ENCODE data around the gene FAM168A. TPM values are rescaled to one million over a fixed set of nuclear protein-coding genes. Genes with fewer than 3 reads are reported as not detected.

Gene FAM168A
- total and polyA plus RNA-seq, 4 donors, result 4.8 to 14.6 (median 9.1) TPM

DNA sequence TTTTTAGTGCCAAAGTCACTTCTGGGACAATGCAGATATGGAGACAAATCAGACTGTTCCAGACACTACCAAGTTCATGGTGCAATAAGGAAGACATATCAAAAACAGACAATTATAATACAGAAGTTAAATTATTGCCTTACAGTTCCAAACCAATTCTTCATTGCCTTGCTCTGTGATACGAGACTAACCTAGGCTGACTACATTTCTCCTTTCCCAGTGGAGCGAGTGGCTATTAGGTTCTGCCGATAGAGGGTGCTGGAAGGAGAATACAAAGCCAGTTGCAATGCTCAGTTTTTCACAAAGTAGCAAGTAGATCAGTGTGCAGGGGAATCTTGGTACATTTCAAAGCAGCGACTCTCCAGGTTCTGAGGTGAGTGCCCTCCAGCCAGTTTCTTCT lies 67.8 kb downstream of the FAM168A start:
- Histone ChIP-seq H3K27ac (ENCODE audit: low read depth in 1 of 2, low read length in 2 of 2) (no peak overlapping the region), H3K4me3 (ENCODE audit: low read depth in 1 of 3, low read length in 3 of 3) (no peak overlapping the region), H3K36me3 (ENCODE audit: control insufficient read depth in 4 of 4, insufficient read depth in 3 of 4, low read depth in 1 of 4, low read length in 3 of 4) (no peaks in the 10 kb centered on the region), H3K9me3 (ENCODE audit: control insufficient read depth in 4 of 4, low read length in 3 of 4) (no peaks in the 10 kb centered on the region), H3K27me3 (ENCODE audit: control insufficient read depth in 4 of 4, insufficient read depth in 4 of 4, low read length in 3 of 4) (no peaks in the 10 kb centered on the region), H3K9ac (ENCODE audit: low read depth in 1 of 2, low read length in 2 of 2) (no peak overlapping the region), H3K4me1 (ENCODE audit: control insufficient read depth in 4 of 4, insufficient read depth in 4 of 4, low read length in 3 of 4) (peaks cover 0 to 21% (median 10%) of the 10 kb centered on the region in 4 donors)
- DNase-seq (ENCODE audit: low spot score), result no peak
- no peak for TF ChIP-seq TAF1 (conservative IDR thresholded peaks at IDR 0.05)
- no peak for TF ChIP-seq EGR1 (IDR thresholded peaks at IDR 0.05; ENCODE audit: low read depth in 2 of 2)
- TF ChIP-seq NR2F2 (IDR thresholded peaks at IDR 0.05), result no peak
- peak; percentile 17 to 68 for TF ChIP-seq RAD21 (IDR thresholded peaks at IDR 0.05)
- TF ChIP-seq HNF4A (conservative IDR thresholded peaks at IDR 0.05), result no peak
- WGBS, result 80% methylated on average over 4 of the region's 4 CpGs

GRCh38 chr11:73529204-73529530 lies 68.7 kb downstream of the FAM168A start:
- no peaks in the 10 kb centered on the region for H3K27me3 ChIP-seq (ENCODE audit: control insufficient read depth in 4 of 4, insufficient read depth in 4 of 4, low read length in 3 of 4)
- no peak overlapping the region for H3K27ac ChIP-seq (ENCODE audit: low read depth in 1 of 2, low read length in 2 of 2)
- TF ChIP-seq HNF4A (conservative IDR thresholded peaks at IDR 0.05) (no peak), EGR1 (IDR thresholded peaks at IDR 0.05; ENCODE audit: low read depth in 2 of 2) (no peak)
- DNase-seq (ENCODE audit: low spot score), result no peak
- no peak overlapping the region for H3K4me3 ChIP-seq (ENCODE audit: low read depth in 1 of 3, low read length in 3 of 3)
- H3K36me3 ChIP-seq (ENCODE audit: control insufficient read depth in 4 of 4, insufficient read depth in 3 of 4, low read depth in 1 of 4, low read length in 3 of 4), result no peaks in the 10 kb centered on the region
- no peaks in the 10 kb centered on the region for H3K9me3 ChIP-seq (ENCODE audit: control insufficient read depth in 4 of 4, low read length in 3 of 4)
- H3K4me1 ChIP-seq (ENCODE audit: control insufficient read depth in 4 of 4, insufficient read depth in 4 of 4, low read length in 3 of 4), result peaks cover 0 to 21% (median 10%) of the 10 kb centered on the region in 4 donors
- no peak overlapping the region for H3K9ac ChIP-seq (ENCODE audit: low read depth in 1 of 2, low read length in 2 of 2)

DNA sequence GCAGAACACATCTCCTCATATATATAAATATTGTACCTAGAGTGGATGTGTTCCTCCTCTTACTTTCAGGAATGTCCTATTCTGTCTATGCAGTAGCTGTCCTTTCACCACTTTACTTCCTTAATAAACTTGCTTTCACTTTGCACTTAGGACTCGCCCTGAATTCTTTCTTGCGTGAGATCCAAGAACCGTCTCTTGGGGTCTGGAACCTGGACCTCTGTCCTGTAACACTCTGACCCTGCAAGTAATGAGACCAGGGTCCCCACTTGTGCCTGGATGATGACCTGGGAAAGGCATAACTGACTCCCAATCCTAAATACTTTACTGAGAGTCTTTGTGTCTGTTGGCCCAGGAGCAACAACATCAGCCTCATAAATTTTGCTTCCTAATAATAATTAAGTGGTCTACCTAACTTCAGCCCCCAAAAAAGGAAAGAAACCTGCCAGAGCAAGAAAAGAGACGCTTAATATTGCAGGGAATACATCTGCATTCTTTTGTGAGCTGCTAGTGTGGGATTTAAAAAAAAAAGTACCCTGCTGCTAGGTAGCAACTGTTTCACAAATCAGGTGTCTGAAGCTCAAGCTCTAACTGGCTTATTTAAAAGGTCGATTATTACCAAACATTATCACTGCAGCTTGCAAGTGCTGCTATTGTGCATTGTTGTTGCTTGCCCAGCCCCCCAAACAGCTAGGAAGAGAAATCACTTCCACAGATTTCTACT lies 69.3 kb downstream of the FAM168A start:
- 13% methylated on average over 5 of the region's 5 CpGs for WGBS
- Histone ChIP-seq H3K27me3 (ENCODE audit: control insufficient read depth in 4 of 4, insufficient read depth in 4 of 4, low read length in 3 of 4) (no peaks in the 10 kb centered on the region), H3K9me3 (ENCODE audit: control insufficient read depth in 4 of 4, low read length in 3 of 4) (no peaks in the 10 kb centered on the region), H3K4me3 (ENCODE audit: low read depth in 1 of 3, low read length in 3 of 3) (peak overlapping the region; percentile 18 to 34 (median 22)), H3K27ac (ENCODE audit: low read depth in 1 of 2, low read length in 2 of 2) (peak overlapping the region in 1 of 2 donors; percentile 23), H3K4me1 (ENCODE audit: control insufficient read depth in 4 of 4, insufficient read depth in 4 of 4, low read length in 3 of 4) (peaks cover 0 to 21% (median 10%) of the 10 kb centered on the region in 4 donors), H3K36me3 (ENCODE audit: control insufficient read depth in 4 of 4, insufficient read depth in 3 of 4, low read depth in 1 of 4, low read length in 3 of 4) (no peaks in the 10 kb centered on the region), H3K9ac (ENCODE audit: low read depth in 1 of 2, low read length in 2 of 2) (no peak overlapping the region)
- peak; percentile 13 to 21 for TF ChIP-seq HNF4A (conservative IDR thresholded peaks at IDR 0.05)
- no peak for TF ChIP-seq CTCF (IDR thresholded peaks at IDR 0.05; ENCODE audit: low read depth, low read length, missing input control)
- no peak for TF ChIP-seq RAD21 (IDR thresholded peaks at IDR 0.05)
- no peak for DNase-seq (ENCODE audit: low spot score)

- H3K4me1 ChIP-seq (ENCODE audit: control insufficient read depth in 4 of 4, insufficient read depth in 4 of 4, low read length in 3 of 4), result peaks cover 0 to 21% (median 10%) of the 10 kb centered on the region in 4 donors
- H3K36me3 ChIP-seq (ENCODE audit: control insufficient read depth in 4 of 4, insufficient read depth in 3 of 4, low read depth in 1 of 4, low read length in 3 of 4), result no peaks in the 10 kb centered on the region
- H3K4me3 ChIP-seq (ENCODE audit: low read depth in 1 of 3, low read length in 3 of 3), result no peak overlapping the region
- WGBS, result 90% methylated on average over 5 of the region's 5 CpGs
- no peak for DNase-seq (ENCODE audit: low spot score)
- no peak overlapping the region for H3K27ac ChIP-seq (ENCODE audit: low read depth in 1 of 2, low read length in 2 of 2)
- no peak overlapping the region for H3K9ac ChIP-seq (ENCODE audit: low read depth in 1 of 2, low read length in 2 of 2)
- TF ChIP-seq, protein P1, sequence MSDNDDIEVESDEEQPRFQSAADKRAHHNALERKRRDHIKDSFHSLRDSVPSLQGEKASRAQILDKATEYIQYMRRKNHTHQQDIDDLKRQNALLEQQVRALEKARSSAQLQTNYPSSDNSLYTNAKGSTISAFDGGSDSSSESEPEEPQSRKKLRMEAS (IDR thresholded peaks at IDR 0.05), result no peak
- TF ChIP-seq FOXA2 (IDR thresholded peaks at IDR 0.05), result no peak
- TF ChIP-seq HNF4A (conservative IDR thresholded peaks at IDR 0.05), result no peak
- no peak for TF ChIP-seq RXRA (IDR thresholded peaks at IDR 0.05)
- TF ChIP-seq JUND (IDR thresholded peaks at IDR 0.05), result no peak
- no peaks in the 10 kb centered on the region for H3K9me3 ChIP-seq (ENCODE audit: control insufficient read depth in 4 of 4, low read length in 3 of 4)
- no peaks in the 10 kb centered on the region for H3K27me3 ChIP-seq (ENCODE audit: control insufficient read depth in 4 of 4, insufficient read depth in 4 of 4, low read length in 3 of 4)
Measured at GRCh38 chr11:73528013-73528412, 69.9 kb downstream of the FAM168A start.

Measured in liver (tissue), 9 donors.